Smooth muscle cell (in vitro differentiated cells): ENCODE measurements around the gene MED27. TPM values are rescaled to one million over a fixed set of nuclear protein-coding genes. Genes with fewer than 3 reads are reported as not detected.

ENCODE experiments used
- DNase-seq: peaks from one replicate; lab custom pipeline; 2025; ENCODE audit not compliant: unreplicated experiment; lab: John Stamatoyannopoulos, UW
- H2AFZ ChIP-seq: fragments of 200-600 bp; sonication (generic); 2 replicates; pipeline ENCODE4 v1.6.0; 2016; ENCODE audit warnings: antibody characterized with exemption, low read depth, mild to moderate bottlenecking
- H3F3A ChIP-seq: fragments of 200-600 bp; sonication (generic); 2 replicates; pipeline ENCODE4 v1.6.0; 2017; ENCODE audit warnings: antibody characterized with exemption, low read depth
- H3K27ac ChIP-seq: fragments of 200-600 bp; sonication (generic); 2 replicates; pipeline ENCODE4 v1.5.1; 2016; ENCODE audit warnings: low read depth, mild to moderate bottlenecking
- H3K27me3 ChIP-seq: fragments of 200-600 bp; sonication (generic); 2 replicates; pipeline ENCODE4 v1.6.1; 2016; ENCODE audit warnings: low read depth, mild to moderate bottlenecking
- H3K36me3 ChIP-seq: fragments of 200-600 bp; sonication (generic); 2 replicates; pipeline ENCODE4 v1.5.1; 2016; ENCODE audit warnings: low read depth
- H3K4me1 ChIP-seq: fragments of 200-600 bp; sonication (generic); 2 replicates; pipeline ENCODE4 v1.5.1; 2016; ENCODE audit warnings: low read depth
- H3K4me2 ChIP-seq: fragments of 200-600 bp; sonication (generic); 2 replicates; pipeline ENCODE4 v1.6.0; 2016; ENCODE audit warnings: mild to moderate bottlenecking
- H3K4me3 ChIP-seq: fragments of 200-600 bp; sonication (generic); 2 replicates; pipeline ENCODE4 v1.5.1; 2016; ENCODE audit warnings: mild to moderate bottlenecking
- H3K79me2 ChIP-seq: fragments of 200-600 bp; sonication (generic); 2 replicates; pipeline ENCODE4 v1.6.0; 2016; ENCODE audit warnings: low read depth, mild to moderate bottlenecking
- H3K9ac ChIP-seq: fragments of 200-600 bp; sonication (generic); 2 replicates; pipeline ENCODE4 v1.6.0; 2016; ENCODE audit warnings: low read depth
- H3K9me3 ChIP-seq: fragments of 200-600 bp; sonication (generic); replicated peaks from 2 replicates; pipeline ENCODE4 v1.5.1; 2016; ENCODE audit warnings: low read depth
- H4K20me1 ChIP-seq: fragments of 200-600 bp; sonication (generic); 2 replicates; pipeline ENCODE4 v1.6.0; 2016; ENCODE audit warnings: low read depth
- WGBS: methylation state at CpG from one replicate; pipeline ENCODE4 v1.1.7; 2016; ENCODE audit warnings: low lambda C conversion rate; 5-methylcytosine and 5-hydroxymethylcytosine counted together
- polyA plus RNA-seq: library from polyadenylated mRNA; unstranded; fragments of >200 nt; fragmentation: Nextera tagmentation; extraction: Ambion mirVana; gene quantifications from 2 replicates; pipeline ENCODE4 v1.2.1, GENCODE V29; 2016
- total RNA-seq: library from RNA; depleted of rRNA; stranded (reverse); fragments of >200 nt; gene quantifications from 2 replicates; pipeline ENCODE4 v1.2.3, GENCODE V29; 2014
- TF ChIP-seq, protein P1 (sequence below): fragments of 200-600 bp; sonication (generic); IDR thresholded peaks from 2 replicates; pipeline ENCODE4 v1.5.1; 2017; ENCODE audit warnings: borderline replicate concordance, mild to moderate bottlenecking, antibody characterized with exemption; ENCODE audit not compliant: insufficient read depth, poor library complexity, severe bottlenecking

Gene MED27
- total and polyA plus RNA-seq, 2 experiments from 2014 or later: 24.0 to 50.0 TPM

GRCh38 chr9:131968632-131969031 lies 111.0 kb downstream of the MED27 start:
- Histone ChIP-seq H3K79me2 (no peaks in the 10 kb centered on the region), H2AFZ (no peak overlapping the region), H3K9me3 (no peaks in the 10 kb centered on the region), H4K20me1 (peaks cover 72% of the 10 kb centered on the region), H3K9ac (no peak overlapping the region), H3K27ac (no peak overlapping the region), H3K4me1 (no peaks in the 10 kb centered on the region), H3K4me2 (no peak overlapping the region), H3K4me3 (no peak overlapping the region), H3K27me3 (no peaks in the 10 kb centered on the region), H3K36me3 (no peaks in the 10 kb centered on the region), H3F3A (no peaks in the 10 kb centered on the region)
- TF ChIP-seq, protein P1, sequence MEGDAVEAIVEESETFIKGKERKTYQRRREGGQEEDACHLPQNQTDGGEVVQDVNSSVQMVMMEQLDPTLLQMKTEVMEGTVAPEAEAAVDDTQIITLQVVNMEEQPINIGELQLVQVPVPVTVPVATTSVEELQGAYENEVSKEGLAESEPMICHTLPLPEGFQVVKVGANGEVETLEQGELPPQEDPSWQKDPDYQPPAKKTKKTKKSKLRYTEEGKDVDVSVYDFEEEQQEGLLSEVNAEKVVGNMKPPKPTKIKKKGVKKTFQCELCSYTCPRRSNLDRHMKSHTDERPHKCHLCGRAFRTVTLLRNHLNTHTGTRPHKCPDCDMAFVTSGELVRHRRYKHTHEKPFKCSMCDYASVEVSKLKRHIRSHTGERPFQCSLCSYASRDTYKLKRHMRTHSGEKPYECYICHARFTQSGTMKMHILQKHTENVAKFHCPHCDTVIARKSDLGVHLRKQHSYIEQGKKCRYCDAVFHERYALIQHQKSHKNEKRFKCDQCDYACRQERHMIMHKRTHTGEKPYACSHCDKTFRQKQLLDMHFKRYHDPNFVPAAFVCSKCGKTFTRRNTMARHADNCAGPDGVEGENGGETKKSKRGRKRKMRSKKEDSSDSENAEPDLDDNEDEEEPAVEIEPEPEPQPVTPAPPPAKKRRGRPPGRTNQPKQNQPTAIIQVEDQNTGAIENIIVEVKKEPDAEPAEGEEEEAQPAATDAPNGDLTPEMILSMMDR: no peak
- no peak for DNase-seq
- 96% methylated on average over 9 of the region's 9 CpGs for WGBS

GRCh38 chr9:131965841-131966240 lies 113.8 kb downstream of the MED27 start:
- H3K4me1 ChIP-seq: peaks cover 6% of the 10 kb centered on the region
- TF ChIP-seq, protein P1: no peak
- WGBS: 70% methylated on average over 7 of the region's 7 CpGs
- H3K27ac ChIP-seq: no peak overlapping the region
- H3K4me3 ChIP-seq: no peak overlapping the region
- no peak for DNase-seq
- H4K20me1 ChIP-seq: peaks cover 76% of the 10 kb centered on the region
- H3K79me2 ChIP-seq: no peaks in the 10 kb centered on the region
- H3K27me3 ChIP-seq: no peaks in the 10 kb centered on the region
- no peaks in the 10 kb centered on the region for H3K9me3 ChIP-seq
- no peak overlapping the region for H2AFZ ChIP-seq
- H3K4me2 ChIP-seq: no peak overlapping the region
- no peaks in the 10 kb centered on the region for H3F3A ChIP-seq
- H3K36me3 ChIP-seq: no peaks in the 10 kb centered on the region
- no peak overlapping the region for H3K9ac ChIP-seq

- Histone ChIP-seq H4K20me1 (peaks cover 76% of the 10 kb centered on the region), H3K4me2 (no peak overlapping the region), H3K4me3 (no peak overlapping the region), H2AFZ (no peak overlapping the region), H3K79me2 (no peaks in the 10 kb centered on the region), H3K9me3 (no peaks in the 10 kb centered on the region), H3K9ac (no peak overlapping the region), H3K4me1 (peaks cover 6% of the 10 kb centered on the region), H3K36me3 (no peaks in the 10 kb centered on the region), H3F3A (no peaks in the 10 kb centered on the region), H3K27ac (no peak overlapping the region), H3K27me3 (no peaks in the 10 kb centered on the region)
- no peak for DNase-seq
- 59% methylated on average over 4 of the region's 4 CpGs for WGBS
- TF ChIP-seq, protein P1: no peak
These were observed 114.6 kb downstream of the MED27 start for GRCh38 chr9:131965103-131965502.
